Lung microvascular endothelial cell (primary cell): ENCODE results near the gene NBEA. TPM values are rescaled to one million over a fixed set of nuclear protein-coding genes. Genes with fewer than 3 reads are reported as not detected.
"Not testable (repeated sequence)": the region's sequence is repeated elsewhere in the genome, so short reads cannot be mapped to it uniquely, and the experiment has no call there.

Experiments used
- DNase-seq, 2 donors: peaks; one replicate each; pipeline versions ENCODE4 v3.0.0 to v3.0.0-alpha.2; 2010; ENCODE audit warnings: low read depth in 2 of 2
- total RNA-seq: library from RNA; depleted of rRNA; stranded (reverse); fragments of >200 nt; gene quantifications from 2 replicates; pipeline ENCODE4 v1.2.1, GENCODE V29; 2014

Gene NBEA
- total RNA-seq, 1 donor from 2014 or later: 1.4 TPM

DNA sequence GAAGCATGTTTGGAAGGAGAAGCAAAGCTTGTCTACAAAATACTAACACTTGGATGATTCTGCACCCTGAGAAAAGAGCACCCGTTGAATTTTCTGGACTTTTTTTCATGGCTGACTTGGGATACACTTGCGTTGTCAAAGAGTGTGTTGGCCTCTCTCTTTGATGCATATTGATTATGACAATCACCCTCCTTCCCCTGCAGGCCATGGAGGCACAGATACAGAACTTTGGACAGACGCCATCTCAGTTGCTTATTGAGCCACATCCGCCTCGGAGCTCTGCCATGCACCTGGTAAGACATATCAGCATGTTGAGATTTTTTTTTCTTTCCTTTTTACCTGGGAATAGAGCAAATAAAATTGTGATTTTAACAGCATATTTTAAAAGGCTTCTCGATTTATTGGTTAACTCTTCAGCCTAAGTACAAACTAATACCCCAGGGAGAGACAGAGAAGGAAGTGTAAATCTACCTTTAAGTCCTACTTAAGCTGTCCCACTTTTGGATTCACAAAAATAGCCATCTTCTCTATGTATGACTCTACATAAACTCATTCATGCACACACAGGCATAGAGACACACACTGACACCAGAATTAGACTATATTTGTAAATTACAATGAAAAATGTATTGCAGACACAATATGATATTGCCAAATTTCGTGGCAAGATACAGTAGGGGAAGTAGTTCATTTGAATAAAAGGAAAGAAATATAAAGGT is 704.1 kb downstream of the NBEA start:
- DNase-seq: no peak

DNA sequence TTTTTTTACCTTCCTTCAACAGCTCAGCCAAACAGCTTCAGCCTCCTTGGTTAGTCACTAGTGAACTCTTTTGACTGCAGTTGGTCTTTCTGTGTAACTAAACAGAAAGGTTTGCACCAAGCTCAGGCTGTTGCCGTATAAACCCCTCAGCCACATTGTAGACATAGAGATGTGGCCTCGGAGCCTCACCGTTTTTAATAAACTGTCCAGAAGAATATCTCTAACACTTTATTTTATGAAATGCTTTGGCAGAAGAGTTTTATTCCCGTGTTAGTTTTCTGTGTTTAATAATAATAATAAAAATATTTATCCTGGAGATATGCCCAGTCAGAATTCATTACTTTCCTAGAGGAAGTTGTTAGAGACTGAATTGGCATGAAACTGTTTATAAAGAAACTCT is 706.1 kb downstream of the NBEA start:
- DNase-seq: peak in 1 of 2 donors; percentile 7

DNA sequence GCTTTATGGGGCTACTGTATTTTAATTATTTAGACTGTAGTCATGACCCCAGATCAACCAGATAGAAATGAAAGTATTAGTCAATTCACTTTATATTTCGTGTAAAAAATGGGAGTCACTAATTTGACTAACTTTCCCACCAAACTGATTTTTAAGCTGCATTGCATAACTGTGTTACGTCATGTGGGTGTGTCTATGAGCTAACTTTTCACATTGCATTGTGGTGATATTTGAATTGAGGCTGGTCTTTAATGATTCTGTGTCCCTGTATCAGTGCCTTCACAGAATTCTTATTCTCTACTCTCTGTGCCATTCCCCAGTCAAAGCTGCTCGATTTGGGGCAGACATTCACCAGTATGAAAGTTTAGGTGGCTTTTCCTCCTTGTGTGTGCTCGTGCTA is 707.1 kb downstream of the NBEA start:
- no peak for DNase-seq

DNA sequence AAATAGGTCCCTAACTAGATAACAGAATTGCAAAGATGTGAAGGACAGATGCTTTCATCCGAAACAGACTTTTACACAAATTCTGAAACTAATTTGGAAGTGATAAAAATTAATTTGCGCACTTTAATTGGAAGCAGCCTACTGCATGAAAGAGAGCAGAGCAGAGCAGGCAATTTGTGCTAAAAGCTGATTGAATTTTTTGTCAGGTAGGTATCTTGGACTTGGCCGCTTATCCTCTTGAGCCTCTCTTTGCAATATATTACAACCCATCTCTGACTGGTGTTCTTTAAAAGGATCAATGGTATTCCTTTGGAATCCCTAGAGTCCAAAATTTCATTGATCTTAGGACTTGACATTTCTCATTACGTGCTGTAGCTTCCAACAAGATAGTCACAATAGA is 717.7 kb downstream of the NBEA start:
- DNase-seq: no peak

DNA sequence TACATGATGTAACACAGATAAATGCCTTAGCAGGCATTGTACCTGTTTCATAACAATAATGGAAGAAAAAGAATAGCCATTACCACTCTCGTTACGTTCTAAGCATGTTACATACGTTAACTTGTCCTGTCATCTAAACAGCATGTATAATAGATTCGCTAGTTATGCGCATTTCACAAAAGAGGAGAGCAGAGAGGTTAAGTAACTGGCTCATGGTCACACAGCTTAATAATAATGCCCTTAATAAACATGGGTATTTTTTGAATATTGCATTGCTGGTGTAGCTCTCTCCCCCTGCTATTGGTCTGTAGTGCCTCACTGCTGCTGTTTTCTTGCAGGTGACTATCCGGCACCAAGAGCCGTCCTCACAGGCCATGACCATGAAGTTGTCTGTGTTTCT is 722.7 kb downstream of the NBEA start:
- no peak for DNase-seq

DNA sequence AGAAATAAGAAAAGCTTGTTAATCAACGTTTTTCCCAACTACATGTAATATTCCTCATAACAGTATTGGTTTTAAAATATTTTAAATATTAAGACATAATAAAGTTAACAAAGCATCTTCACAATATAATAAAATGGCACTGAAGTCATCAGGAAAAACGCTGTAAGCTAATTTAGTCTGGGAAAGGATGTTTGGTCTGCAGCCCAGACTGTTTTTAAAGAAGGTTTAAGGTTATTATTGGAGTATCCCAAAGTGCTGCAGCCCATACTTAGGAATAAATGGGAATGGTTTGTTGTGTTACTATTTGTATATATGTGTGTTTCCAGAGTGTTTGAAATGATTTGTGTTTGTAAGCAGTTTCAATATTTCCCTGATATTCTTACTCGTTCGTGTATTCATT is 727.3 kb downstream of the NBEA start:
- no peak for DNase-seq

DNA sequence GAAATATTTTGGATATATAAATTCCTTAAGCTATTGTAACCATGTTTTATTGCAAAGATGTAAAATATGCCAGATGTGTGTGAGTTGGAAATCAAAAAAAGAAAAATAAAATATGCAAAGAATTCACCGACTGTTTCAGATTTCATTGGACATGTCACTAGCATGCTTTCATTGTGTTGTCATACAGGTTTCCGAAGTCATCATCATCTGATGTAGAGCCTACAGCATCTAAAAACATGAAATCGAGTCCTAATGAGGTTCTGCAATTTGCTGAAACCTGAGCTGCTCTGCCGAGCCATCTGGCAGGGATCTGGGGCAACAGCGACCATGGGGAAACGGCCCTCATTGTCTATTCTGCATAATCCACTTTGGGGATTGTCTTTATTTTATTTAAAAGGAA is 730.5 kb downstream of the NBEA start:
- DNase-seq: no peak

DNA sequence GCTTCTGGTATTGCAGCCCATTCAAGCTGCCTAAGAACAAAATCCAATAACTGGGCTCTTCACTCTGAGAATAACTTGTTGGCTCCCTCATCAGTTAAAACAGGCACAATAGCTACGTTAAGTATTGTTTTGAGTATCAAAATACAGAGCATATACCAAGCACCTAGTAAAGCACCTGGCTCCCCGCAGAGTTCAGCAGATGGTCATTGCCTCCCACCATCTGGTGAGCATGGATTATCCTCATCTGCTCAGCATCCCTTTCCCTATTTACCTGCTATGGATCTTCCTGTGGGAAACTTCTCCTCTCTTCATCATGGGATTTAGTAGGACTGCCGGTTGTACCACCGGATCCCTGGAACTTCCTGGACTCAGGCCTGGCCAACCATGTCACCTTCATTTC is 733.6 kb downstream of the NBEA start:
- DNase-seq: no peak

DNA sequence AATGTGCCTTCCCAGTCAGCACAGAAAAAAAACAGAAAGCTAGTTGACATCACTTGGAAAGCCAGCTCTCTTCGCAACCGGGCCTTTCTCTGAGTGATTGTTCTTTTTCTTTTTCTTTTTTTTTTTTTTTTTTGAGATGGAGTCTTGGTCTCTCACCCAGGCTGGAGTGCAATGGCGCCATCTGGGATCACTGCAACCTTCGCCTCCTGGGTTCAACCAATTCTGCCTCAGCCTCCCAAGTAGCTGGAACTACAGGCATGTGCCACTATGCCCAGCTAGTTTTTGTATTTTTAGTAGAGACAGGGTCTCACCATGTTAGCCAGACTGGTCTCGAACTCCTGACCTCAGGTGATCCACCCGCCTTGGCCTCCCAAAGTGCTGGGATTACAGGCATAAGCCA is 735.8 kb downstream of the NBEA start:
- DNase-seq: not testable (repeated sequence)

DNA sequence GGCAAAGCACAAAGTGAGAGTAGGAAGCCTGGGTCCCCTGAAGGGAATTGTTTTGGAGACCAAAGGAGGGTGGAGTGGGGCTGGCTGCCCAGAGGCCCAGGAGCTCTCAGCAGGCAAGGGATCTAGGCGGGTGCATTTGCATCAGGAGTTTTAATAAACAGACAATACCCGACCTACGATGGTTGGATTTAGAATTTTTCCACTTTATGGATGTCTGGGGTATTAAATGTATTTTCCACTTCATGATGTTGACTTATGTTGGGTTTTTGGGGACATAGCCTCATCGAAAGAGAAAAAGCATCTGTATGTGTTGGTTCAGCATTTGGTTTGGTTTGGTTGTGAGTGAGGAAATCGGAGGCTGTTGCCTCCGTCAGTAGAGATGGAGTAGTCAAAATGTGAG is 739.6 kb downstream of the NBEA start:
- DNase-seq: no peak

DNA sequence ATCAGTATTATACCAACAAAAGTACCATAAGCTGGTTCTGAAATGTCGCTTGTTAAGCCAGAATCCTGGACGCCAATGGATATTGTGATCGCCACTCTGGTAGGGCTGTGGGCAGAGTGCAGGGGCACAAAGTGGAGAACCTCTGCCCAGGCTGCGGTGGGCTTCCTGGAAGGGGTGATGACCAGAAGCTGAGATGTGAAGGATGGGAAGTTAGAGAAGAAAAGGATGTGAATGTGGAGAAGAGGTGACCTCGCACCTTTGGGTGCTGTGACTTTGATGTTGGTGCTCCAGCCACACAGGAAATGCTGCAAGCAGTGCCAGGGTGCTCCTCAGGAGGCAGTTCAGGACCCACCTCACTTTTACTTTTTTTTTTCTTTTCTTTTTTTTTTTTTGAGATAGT is 742.4 kb downstream of the NBEA start:
- DNase-seq: no peak

DNA sequence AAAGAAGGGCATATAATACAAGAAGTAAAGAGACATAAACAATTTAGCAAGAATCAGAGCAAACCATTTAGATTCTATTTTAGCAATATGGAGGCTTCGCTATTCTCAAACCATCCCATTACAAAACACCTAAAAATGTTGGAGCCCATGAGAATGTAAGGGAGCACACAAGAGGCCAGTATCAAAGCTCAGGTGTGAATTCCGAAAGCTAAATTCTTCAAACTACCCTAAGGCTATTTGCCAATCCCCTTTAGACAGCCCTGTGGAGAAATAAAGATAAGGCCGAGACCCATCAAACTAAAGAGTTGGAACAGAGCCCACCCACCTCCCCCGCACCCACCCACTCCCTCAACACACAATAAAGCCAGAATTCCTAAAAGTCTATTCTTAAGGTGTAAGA is 745.3 kb downstream of the NBEA start:
- no peak for DNase-seq

DNA sequence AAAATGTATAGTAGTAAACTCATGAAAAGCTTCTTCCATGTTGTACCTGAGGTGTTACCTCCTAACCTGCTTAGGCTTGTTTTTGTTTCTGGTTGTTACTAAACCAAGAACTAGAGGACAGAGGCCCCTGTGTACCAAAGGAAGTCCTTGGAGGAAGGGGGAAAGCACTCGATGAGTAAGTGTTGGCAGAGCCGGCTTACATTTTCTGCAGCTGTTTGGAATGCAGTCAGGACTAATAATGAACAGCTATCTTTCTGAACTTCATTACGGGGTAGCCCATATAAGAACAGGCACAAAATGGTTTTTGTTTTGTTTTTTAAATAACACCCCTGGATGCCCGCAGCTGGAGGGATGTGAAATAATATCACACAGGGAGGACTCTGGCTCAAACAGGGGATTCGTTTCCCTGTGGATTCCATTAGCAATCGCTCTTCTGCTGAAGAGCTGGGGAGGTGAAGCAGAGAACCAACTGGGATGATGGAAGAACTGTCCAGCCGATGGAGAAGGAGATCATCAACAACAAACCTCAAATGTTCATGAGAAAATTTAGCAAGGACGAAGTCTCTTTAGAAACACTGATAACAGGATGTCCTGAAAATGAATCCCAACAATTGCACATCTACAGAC is 748.6 kb downstream of the NBEA start:
- peak in 1 of 2 donors; percentile 12 for DNase-seq

DNA sequence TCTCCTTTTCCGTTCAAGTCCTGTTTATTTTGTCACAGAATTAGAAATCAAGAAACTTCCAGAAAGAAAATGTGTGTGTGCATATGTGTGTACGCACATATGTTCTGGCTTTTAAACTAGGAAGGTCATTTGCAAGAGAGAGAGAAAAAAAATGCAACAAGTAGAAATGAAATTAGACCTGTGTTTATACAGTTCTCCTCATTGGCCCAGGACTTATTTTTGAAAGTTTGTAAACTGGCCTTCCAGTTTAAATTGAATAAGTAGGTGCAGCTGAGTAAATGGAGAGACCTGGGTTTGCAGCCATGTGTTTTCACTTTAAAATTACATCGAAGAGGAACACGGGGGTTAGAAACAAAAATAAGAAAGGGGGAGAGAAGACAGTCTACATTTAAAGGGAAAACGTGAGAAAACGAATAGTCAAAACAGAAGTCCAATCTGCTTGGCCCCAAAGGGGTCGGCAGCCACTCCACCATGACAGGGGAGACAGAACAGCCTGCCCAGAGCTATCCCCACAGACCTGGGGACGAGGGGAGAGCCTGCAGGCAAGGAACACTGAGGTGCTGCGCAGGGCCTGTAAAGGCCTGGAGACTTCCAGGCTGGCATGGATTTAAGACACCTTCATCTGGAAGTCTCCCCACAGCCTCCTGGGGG is 751.2 kb downstream of the NBEA start:
- DNase-seq: no peak

DNA sequence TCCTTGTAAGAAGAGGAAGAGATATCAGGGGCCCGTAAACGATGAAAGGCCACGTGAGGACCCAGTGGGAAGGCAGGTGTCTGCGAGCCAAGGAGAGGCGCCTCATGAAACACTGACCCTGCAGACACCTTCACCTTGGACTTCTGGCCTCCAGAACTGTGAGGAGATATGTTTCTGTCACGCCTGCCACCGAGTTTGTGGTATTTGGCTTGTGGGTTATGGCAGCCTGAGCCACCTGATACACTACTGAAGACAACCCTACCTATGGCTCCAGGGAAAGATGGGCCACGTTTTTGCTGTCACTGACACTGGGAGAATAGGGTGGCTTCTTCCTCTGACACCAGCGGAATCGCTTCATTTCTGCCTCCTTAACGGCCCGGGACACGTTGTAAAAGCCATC is 752.0 kb downstream of the NBEA start:
- no peak for DNase-seq

DNA sequence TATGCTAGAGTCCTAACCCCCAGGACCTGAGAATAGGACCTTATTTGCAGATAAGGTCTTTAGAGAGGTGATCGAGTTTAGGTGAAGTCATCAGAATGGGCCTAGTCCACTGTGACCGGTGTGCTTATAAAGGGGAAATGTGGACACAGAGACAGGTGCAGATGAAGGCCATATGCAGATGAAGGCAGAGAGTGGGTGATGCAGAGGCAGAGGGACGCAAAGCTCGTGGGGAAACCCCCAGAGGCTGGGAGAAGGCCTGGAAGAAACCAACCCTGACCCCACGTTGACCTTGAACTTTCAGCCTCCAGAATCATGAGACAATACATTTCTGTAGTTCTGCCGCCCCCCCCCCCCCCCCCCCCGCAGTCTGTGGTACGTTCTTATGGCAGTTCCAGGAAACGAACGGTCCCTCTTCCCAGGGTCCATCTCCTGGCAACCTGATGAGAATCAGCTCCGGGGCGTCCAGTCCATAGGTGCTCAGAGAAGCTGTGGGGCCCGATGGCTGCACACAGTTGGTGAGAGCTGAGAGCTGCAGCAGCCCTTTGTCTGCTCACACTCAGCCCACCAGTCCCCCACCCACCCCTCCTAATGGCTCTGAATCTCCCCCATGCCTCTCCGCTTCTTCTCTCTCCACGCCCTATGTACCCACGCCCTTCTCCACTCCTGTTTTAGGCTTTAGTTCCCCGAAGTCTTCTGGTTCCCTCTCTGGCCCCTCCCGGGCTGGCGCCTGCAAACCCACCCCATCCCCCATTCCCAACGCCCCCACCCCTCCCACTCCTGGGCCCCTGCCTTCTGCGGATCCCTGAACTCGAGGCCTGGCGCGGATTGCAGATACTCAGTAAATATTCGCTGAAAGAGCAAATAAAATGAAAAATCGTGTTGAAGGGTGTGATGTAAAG is 752.7 kb downstream of the NBEA start:
- DNase-seq: no peak

DNA sequence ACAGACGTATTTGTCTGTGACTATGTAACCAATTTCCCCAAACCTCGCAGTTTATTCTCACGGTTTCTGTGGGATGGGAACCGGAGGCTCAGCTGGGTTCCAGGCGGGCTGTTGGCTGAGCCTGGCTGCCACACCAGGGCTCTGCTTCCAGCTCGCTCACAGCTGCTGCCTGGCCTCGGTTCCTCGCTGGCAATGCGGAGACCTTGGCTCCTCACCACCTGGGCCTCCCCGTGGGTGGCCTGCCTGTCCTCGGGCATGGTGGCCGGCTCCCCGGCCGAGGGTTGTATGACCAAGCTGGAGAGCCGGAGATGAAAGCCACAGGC is 753.3 kb downstream of the NBEA start:
- DNase-seq: no peak

DNA sequence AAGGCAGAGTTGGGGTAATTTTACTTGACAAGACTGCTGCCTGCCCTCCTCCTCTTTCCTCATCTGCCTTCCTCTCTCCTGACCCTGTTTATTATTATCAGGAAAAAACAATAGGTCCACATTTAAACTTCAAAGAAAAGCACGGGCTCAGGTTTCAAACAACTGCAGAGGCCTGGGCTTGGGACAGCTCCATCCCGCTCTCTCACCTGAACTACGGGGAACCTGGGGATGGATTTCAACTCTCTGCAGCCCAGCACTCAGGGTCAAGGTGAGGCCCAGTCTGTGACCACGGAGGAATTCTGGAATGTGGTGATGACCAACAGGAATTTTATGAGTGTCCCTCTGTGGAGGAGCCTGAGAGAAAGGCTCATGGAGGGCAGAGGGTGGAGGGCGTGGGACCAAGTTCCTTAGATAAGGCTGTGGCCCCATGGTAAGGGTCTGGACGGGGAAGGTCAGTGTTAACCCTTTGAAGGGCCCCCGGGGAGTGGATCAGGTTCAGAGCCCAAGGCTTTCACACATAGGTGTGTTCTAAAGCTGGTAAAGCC is 755.2 kb downstream of the NBEA start:
- DNase-seq: no peak

DNA sequence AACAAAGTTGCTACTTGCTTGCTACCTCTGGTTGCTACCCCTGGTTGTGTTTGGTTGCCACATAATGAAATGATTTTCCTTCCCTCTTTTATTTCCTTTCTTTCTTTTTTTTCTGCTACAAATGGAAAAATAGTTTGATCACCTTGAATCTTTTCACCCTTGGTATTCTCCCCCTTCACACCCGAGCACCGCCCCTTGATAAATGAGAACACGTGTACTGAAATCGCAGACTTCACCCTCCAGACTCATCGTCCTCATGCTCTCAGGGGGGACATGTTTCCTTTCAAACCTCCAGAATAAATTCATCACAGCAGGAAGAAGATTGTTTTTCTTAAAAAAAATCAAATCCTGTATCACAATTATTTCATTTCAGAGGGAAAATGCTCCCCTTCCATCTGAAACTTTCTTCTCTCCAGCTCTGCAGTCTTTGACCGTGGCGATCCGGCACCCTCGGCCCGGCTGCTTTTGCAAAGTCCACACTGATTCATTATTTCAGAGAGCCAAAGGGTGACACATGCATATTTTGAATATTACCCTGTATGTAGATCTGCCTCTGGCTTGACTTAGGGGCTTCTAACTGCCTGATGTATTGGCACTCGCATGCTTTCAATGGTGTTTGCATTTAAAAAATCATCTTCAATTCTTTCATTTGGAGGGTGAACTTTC is 757.0 kb downstream of the NBEA start:
- no peak for DNase-seq

DNA sequence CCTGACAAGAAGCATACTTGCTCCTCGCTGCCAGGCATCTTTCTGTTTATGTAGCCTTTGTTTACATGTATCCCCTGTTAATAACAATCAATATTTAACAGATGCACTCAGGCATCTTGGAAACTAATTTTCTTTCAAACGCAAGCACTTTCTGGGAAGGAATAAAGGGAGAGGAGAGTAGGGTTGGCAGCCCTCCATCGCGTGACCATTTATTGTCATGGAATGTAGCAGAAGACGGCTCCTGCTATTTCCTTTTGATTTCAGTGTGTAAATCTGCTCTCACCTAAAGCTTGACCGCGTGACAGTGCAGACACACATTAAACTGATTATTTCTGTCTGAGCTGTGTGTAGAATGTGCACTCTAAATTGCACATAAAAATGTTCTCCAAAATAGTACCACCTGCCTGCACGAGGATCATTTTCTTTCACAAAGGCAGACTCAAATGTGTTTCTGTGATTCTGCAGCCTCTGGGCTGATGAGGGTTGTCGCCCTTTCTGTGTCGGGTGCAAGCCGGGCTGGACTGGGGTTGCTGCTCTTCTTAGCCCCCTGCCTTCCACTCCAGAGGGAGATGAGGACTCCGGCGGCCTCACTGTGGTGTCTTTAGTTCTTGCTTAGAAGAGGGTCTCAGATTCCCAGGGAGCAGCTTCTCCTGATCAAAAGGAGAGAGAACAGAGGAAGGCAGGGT is 757.9 kb downstream of the NBEA start:
- peak in 1 of 2 donors; percentile 46 for DNase-seq

DNA sequence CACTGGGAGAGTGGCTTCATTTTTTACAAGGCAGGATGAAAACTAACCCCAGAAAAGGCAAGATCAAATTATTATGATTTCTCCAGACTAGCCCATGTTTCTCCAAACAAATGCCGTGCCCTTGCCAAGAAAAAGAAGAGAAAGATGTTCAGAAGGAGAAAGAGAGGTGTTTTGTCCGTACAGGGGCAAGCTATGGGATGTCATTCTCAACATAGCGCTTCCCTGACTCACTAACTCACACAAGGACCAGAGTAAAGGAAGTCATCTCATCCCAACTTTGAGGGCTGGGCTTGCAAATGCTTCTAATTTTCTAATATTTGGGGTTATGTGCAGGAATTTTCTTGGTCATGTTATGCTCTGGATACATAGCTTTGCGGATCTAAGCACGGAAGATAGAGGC is 758.6 kb downstream of the NBEA start:
- no peak for DNase-seq
